Retinal pigment epithelial cell (primary cell): ENCODE measurements around the gene LPP.

Source experiments
- DNase-seq: peaks from one replicate; pipeline ENCODE4 v3.0.0-alpha.2; 2010; ENCODE audit warnings: low read depth
- H3K4me3 ChIP-seq: 2 replicates; pipeline ENCODE4 v1.5.1; 2011; ENCODE audit warnings: mild to moderate bottlenecking, low read length, control low read depth, moderate library complexity
- CTCF ChIP-seq: conservative IDR thresholded peaks from 2 replicates; pipeline ENCODE4 v1.5.1; 2011; ENCODE audit warnings: low read depth, low read length, control low read depth, inconsistent platforms

LPP gene

GRCh38 chr3:188712248-188712924, 558.4 kb downstream of the LPP start:
- no peak for TF ChIP-seq CTCF
- DNase-seq, result no peak
- H3K4me3 ChIP-seq, result no peak overlapping the region

DNA sequence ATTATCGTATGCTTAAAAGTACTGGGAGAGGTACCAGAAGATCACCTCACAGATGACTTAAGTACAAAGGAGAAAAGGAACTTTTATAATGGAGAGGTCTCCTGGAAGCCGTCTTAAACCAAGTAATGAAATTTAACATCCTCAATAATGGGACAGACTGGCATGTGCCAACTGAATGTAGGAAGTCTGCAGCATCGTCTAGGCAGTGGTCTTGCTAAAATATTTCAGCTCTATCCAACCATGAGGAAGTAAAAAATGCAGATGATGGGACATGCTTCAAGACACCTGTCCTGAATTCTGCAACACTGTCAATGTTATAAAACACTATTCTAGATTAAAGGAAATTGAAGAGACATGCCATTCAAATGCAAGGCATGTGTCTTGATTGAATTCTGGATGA, 559.0 kb downstream of the LPP start:
- no peak for TF ChIP-seq CTCF
- no peak for DNase-seq
- H3K4me3 ChIP-seq, result no peak overlapping the region

DNA sequence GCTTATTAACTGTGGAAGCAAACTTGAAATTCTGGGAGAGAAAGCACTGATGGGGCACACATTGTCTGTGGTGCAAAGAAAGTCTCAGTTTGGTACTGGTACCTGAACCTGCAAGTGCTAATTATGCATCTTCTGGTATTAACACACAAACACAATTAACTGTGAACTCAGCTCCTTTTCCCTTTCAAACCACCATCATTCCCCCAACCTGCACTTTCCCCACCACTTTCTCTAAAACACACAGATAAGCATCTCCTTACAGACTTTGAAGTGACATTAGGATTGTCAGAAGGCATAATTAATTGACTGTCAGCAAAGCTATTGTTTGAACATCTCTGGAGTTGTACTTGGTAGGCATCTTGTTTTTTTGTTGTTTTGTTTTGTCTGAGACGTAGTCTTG, 565.6 kb downstream of the LPP start:
- TF ChIP-seq CTCF, result no peak
- no peak for DNase-seq
- no peak overlapping the region for H3K4me3 ChIP-seq

GRCh38 chr3:188720215-188720614, 566.3 kb downstream of the LPP start:
- no peak overlapping the region for H3K4me3 ChIP-seq
- no peak for TF ChIP-seq CTCF
- DNase-seq, result no peak

DNA sequence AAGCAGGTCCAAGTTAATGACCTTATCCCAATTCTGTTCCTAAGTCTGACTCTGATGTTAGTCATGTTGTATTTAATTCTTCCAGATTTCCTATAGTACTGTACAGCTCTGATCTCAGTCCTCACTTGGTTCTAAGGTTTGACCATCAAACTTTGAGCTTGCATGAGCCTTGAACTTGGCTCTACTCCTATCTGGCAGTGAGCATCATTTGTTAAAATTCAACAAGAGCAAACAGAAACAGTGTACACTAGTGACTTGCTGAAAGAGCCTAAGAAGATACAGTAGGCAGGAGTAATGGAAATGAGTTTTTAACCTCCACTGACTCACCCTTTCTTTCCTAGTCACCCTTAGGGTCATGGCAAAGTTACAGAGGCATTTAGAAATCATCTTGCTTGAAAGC, 566.7 kb downstream of the LPP start:
- no peak for TF ChIP-seq CTCF
- no peak for DNase-seq
- no peak overlapping the region for H3K4me3 ChIP-seq

- DNase-seq, result no peak
- TF ChIP-seq CTCF, result no peak
- H3K4me3 ChIP-seq, result no peak overlapping the region
Measured at GRCh38 chr3:188721312-188721711, 567.4 kb downstream of the LPP start.

DNA sequence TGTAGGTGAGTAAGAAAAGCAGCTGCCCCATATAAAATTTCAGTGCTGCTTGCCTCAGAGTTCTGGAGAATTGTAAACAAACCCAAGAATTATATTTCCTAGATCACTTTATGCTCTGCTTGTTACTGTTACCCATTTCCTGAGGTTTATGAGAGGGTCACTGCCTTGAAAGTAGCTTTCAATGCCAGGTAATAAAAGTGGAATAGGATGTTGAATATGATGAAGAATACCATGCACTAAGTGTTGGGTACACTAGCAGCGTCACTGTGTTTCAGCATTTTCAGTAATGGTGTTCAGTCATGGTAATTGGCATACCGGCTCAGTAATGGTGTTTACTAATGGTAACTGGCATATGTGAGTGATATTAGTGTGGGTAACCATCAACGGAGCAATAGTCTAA, 568.0 kb downstream of the LPP start:
- no peak for DNase-seq
- no peak for TF ChIP-seq CTCF

More for the DNA sequence above, 568.0 kb downstream of the LPP start:
- H3K4me3 ChIP-seq, result no peak overlapping the region
